ENCODE results near the gene DLX3. TPM values are rescaled to one million over a fixed set of nuclear protein-coding genes. Genes with fewer than 3 reads are reported as not detected.

DLX3 gene
- total and polyA plus RNA-seq, 8 donors = 0.68 TPM; not detected in 7

GRCh38 chr17:50026046-50026675 is 31.1 kb upstream of the DLX3 start:
- 55 to 75% (median 63%) methylated on average over 7 to 8 of the region's 8 CpGs for WGBS, 5 donors
- H3K27ac ChIP-seq = no peak overlapping the region
- H3K27me3 ChIP-seq = peaks cover 0 to 20% (median 0%) of the 10 kb centered on the region in 3 donors
- H3K4me1 ChIP-seq = peaks cover 15 to 28% (median 20%) of the 10 kb centered on the region in 4 donors
- no peak overlapping the region for H3K4me3 ChIP-seq
- H3K9me3 ChIP-seq = no peaks in the 10 kb centered on the region
- no peaks in the 10 kb centered on the region for H3K36me3 ChIP-seq
- no peak for TF ChIP-seq POLR2A (IDR thresholded peaks at IDR 0.05)
- TF ChIP-seq POLR2AphosphoS5 (IDR thresholded peaks at IDR 0.05) = no peak
- no peak for TF ChIP-seq EP300 (IDR thresholded peaks at IDR 0.05)
- no peak for TF ChIP-seq CTCF (IDR thresholded peaks at IDR 0.05)
- no peak for DNase-seq
- intact Hi-C loops (cut with DNase I; ENCODE audit: low total_unique reads) = loop anchor here (2.0 kb wide), 1 partner anchor 61 kb away; no protein-coding TSS in a partner anchor

GRCh38 chr17:50024808-50025207 is 29.8 kb upstream of the DLX3 start:
- intact Hi-C loops (cut with DNase I; ENCODE audit: low total_unique reads) = no loop called here
- DNase-seq = no peak
- Histone ChIP-seq H3K4me1 (peaks cover 15 to 28% (median 20%) of the 10 kb centered on the region in 4 donors), H3K27ac (no peak overlapping the region), H3K9me3 (no peaks in the 10 kb centered on the region), H3K36me3 (no peaks in the 10 kb centered on the region), H3K27me3 (peaks cover 0 to 20% (median 0%) of the 10 kb centered on the region in 3 donors), H3K4me3 (no peak overlapping the region)
- no peak for TF ChIP-seq CTCF (IDR thresholded peaks at IDR 0.05)
- no peak for TF ChIP-seq EP300 (IDR thresholded peaks at IDR 0.05)
- TF ChIP-seq POLR2A (IDR thresholded peaks at IDR 0.05) = no peak
- no peak for TF ChIP-seq POLR2AphosphoS5 (IDR thresholded peaks at IDR 0.05)
- WGBS, 5 donors = 41 to 58% (median 46%) methylated on average over 7 of the region's 7 CpGs

- H3K9me3 ChIP-seq = no peaks in the 10 kb centered on the region
- no peak overlapping the region for H3K4me3 ChIP-seq
- H3K27ac ChIP-seq = no peak overlapping the region
- H3K27me3 ChIP-seq = peaks cover 0 to 12% (median 0%) of the 10 kb centered on the region in 3 donors
- WGBS, 5 donors = 61 to 77% (median 65%) methylated on average over 8 of the region's 8 CpGs
- H3K36me3 ChIP-seq = no peaks in the 10 kb centered on the region
- DNase-seq = no peak
- TF ChIP-seq POLR2A (IDR thresholded peaks at IDR 0.05) = no peak
- peak in 2 of 3 donors; percentile 22 to 48 for TF ChIP-seq POLR2AphosphoS5 (IDR thresholded peaks at IDR 0.05)
- TF ChIP-seq EP300 (IDR thresholded peaks at IDR 0.05) = no peak
- no peak for TF ChIP-seq CTCF (IDR thresholded peaks at IDR 0.05)
- intact Hi-C loops (cut with DNase I; ENCODE audit: low total_unique reads) = no loop called here
- peaks cover 15 to 26% (median 18%) of the 10 kb centered on the region in 4 donors for H3K4me1 ChIP-seq
These were observed 28.5 kb upstream of the DLX3 start for GRCh38 chr17:50023520-50023919.

GRCh38 chr17:50022463-50023130 is 27.6 kb upstream of the DLX3 start:
- DNase-seq = no peak
- H3K36me3 ChIP-seq = no peaks in the 10 kb centered on the region
- H3K27me3 ChIP-seq = peaks cover 0 to 2% (median 0%) of the 10 kb centered on the region in 3 donors
- peaks cover 7 to 17% (median 10%) of the 10 kb centered on the region in 4 donors for H3K4me1 ChIP-seq
- no peak overlapping the region for H3K27ac ChIP-seq
- no peaks in the 10 kb centered on the region for H3K9me3 ChIP-seq
- intact Hi-C loops (cut with DNase I; ENCODE audit: low total_unique reads) = no loop called here
- no peak overlapping the region for H3K4me3 ChIP-seq
- 44 to 59% (median 54%) methylated on average over 6 of the region's 6 CpGs for WGBS, 5 donors
- TF ChIP-seq CTCF (IDR thresholded peaks at IDR 0.05) = no peak
- no peak for TF ChIP-seq EP300 (IDR thresholded peaks at IDR 0.05)
- TF ChIP-seq POLR2A (IDR thresholded peaks at IDR 0.05) = no peak
